NCI-H774 (cell line): ENCODE data around the gene FXYD3.

Source experiments
- DNase-seq: peaks from one replicate; lab custom pipeline; 2025; lab: John Stamatoyannopoulos, UW

The FXYD3 gene

GRCh38 chr19:35115177-35115951, at the start of gene FXYD3:
Gene FXYD3, plus strand, starts transcription at chr19:35115823. Its CDS starts 3,554 bp downstream, at chr19:35119377.
- DNase-seq: no peak

GRCh38 chr19:35066121-35066520, 49.5 kb upstream of the FXYD3 start:
- no peak for DNase-seq

- peak; percentile 42 for DNase-seq
Observed at GRCh38 chr19:35066691-35067563, 48.7 kb upstream of the FXYD3 start.

GRCh38 chr19:35068941-35069634, 46.5 kb upstream of the FXYD3 start:
- DNase-seq: no peak

- no peak for DNase-seq
Observed at GRCh38 chr19:35069696-35070095, 45.9 kb upstream of the FXYD3 start.

- no peak for DNase-seq
Observed at GRCh38 chr19:35070471-35070870, 45.2 kb upstream of the FXYD3 start.

GRCh38 chr19:35073516-35073915, 42.1 kb upstream of the FXYD3 start:
- DNase-seq: no peak

GRCh38 chr19:35073941-35074340, 41.7 kb upstream of the FXYD3 start:
- DNase-seq: no peak

GRCh38 chr19:35074426-35075201, 41.0 kb upstream of the FXYD3 start:
- DNase-seq: no peak

GRCh38 chr19:35075202-35076025, 40.2 kb upstream of the FXYD3 start:
- no peak for DNase-seq

GRCh38 chr19:35076026-35076370, 39.6 kb upstream of the FXYD3 start:
- no peak for DNase-seq

GRCh38 chr19:35076657-35077056, 39.0 kb upstream of the FXYD3 start:
- DNase-seq: no peak

- no peak for DNase-seq
Observed at GRCh38 chr19:35077411-35078223, 38.0 kb upstream of the FXYD3 start.

- DNase-seq: no peak
Observed at GRCh38 chr19:35079826-35080225, 35.8 kb upstream of the FXYD3 start.

- DNase-seq: no peak
Observed at GRCh38 chr19:35080613-35081170, 34.9 kb upstream of the FXYD3 start.

GRCh38 chr19:35081201-35081600, 34.4 kb upstream of the FXYD3 start:
- DNase-seq: no peak

GRCh38 chr19:35083691-35084508, 31.7 kb upstream of the FXYD3 start:
- DNase-seq: no peak

- no peak for DNase-seq
Observed at GRCh38 chr19:35084509-35084762, 31.2 kb upstream of the FXYD3 start.

GRCh38 chr19:35085947-35086346, 29.7 kb upstream of the FXYD3 start:
- DNase-seq: no peak
